Measurements from ENCODE around the gene TOX2.

Gene TOX2

GRCh38 chr20:43941476-43942200 lies 27.0 kb downstream of the TOX2 start:
- no peak for FAIRE-seq

GRCh38 chr20:43942201-43942590 lies 27.5 kb downstream of the TOX2 start:
- no peak for FAIRE-seq

GRCh38 chr20:43942667-43943285 lies 28.1 kb downstream of the TOX2 start:
- FAIRE-seq = no peak

GRCh38 chr20:43943725-43944124 lies 29.1 kb downstream of the TOX2 start:
- FAIRE-seq = no peak

- FAIRE-seq = no peak
Observed at GRCh38 chr20:43944653-43945235, 30.1 kb downstream of the TOX2 start.

GRCh38 chr20:43945391-43946205 lies 30.9 kb downstream of the TOX2 start:
- no peak for FAIRE-seq

GRCh38 chr20:43946206-43946491 lies 31.5 kb downstream of the TOX2 start:
- no peak for FAIRE-seq

GRCh38 chr20:43946659-43947315 lies 32.1 kb downstream of the TOX2 start:
- FAIRE-seq = no peak

GRCh38 chr20:43947316-43947710 lies 32.7 kb downstream of the TOX2 start:
- no peak for FAIRE-seq

GRCh38 chr20:43948455-43948854 lies 33.8 kb downstream of the TOX2 start:
- no peak for FAIRE-seq

- no peak for FAIRE-seq
Observed at GRCh38 chr20:43949248-43949647, 34.6 kb downstream of the TOX2 start.

GRCh38 chr20:43949741-43950618 lies 35.3 kb downstream of the TOX2 start:
- no peak for FAIRE-seq

- no peak for FAIRE-seq
Observed at GRCh38 chr20:43953919-43954592, 39.4 kb downstream of the TOX2 start.

GRCh38 chr20:43954704-43955061 lies 40.0 kb downstream of the TOX2 start:
- FAIRE-seq = no peak

- no peak for FAIRE-seq
Observed at GRCh38 chr20:43955062-43955749, 40.6 kb downstream of the TOX2 start.

- no peak for FAIRE-seq
Observed at GRCh38 chr20:43955750-43956191, 41.1 kb downstream of the TOX2 start.

- FAIRE-seq = no peak
Observed at GRCh38 chr20:43957392-43957791, 42.7 kb downstream of the TOX2 start.

- FAIRE-seq = no peak
Observed at GRCh38 chr20:43958626-43959025, 44.0 kb downstream of the TOX2 start.

GRCh38 chr20:43959079-43959919 lies 44.6 kb downstream of the TOX2 start:
- no peak for FAIRE-seq

GRCh38 chr20:43959920-43960227 lies 45.2 kb downstream of the TOX2 start:
- no peak for FAIRE-seq

Data from islet of Langerhans (tissue), 1 donor.